NCI-H2196 (cell line): ENCODE measurements around the gene HKDC1.
"Not testable (repeated sequence)": the region's sequence is repeated elsewhere in the genome, so short reads cannot be mapped to it uniquely, and the experiment has no call there.

Experiments used
- DNase-seq: peaks from one replicate; lab custom pipeline; 2025; ENCODE audit not compliant: unreplicated experiment; lab: John Stamatoyannopoulos, UW

HKDC1 gene

GRCh38 chr10:69278446-69278963 is 58.4 kb downstream of the HKDC1 start, which contains the start of gene HK1:
HK1 (plus strand) TSS chr10:69278496.
- no peak for DNase-seq

GRCh38 chr10:69279110-69279509 is 59.0 kb downstream of the HKDC1 start:
- no peak for DNase-seq

GRCh38 chr10:69281507-69282413 is 61.6 kb downstream of the HKDC1 start:
- no peak for DNase-seq

GRCh38 chr10:69284402-69284801 is 64.3 kb downstream of the HKDC1 start:
- not testable (repeated sequence) for DNase-seq

- no peak for DNase-seq
Measured at GRCh38 chr10:69285699-69286098, 65.6 kb downstream of the HKDC1 start.

GRCh38 chr10:69287181-69287580 is 67.0 kb downstream of the HKDC1 start:
- DNase-seq = no peak

- no peak for DNase-seq
Measured at GRCh38 chr10:69290993-69291392, 70.9 kb downstream of the HKDC1 start.

GRCh38 chr10:69292459-69292858 is 72.3 kb downstream of the HKDC1 start:
- DNase-seq = no peak

- DNase-seq = no peak
Measured at GRCh38 chr10:69295027-69295636, 75.0 kb downstream of the HKDC1 start.

GRCh38 chr10:69303632-69304051 is 83.5 kb downstream of the HKDC1 start:
- DNase-seq = no peak

- no peak for DNase-seq
Measured at GRCh38 chr10:69306421-69306820, 86.3 kb downstream of the HKDC1 start.

GRCh38 chr10:69307434-69307833 is 87.3 kb downstream of the HKDC1 start:
- DNase-seq = no peak

GRCh38 chr10:69308304-69308703 is 88.2 kb downstream of the HKDC1 start:
- DNase-seq = not testable (repeated sequence)

- DNase-seq = no peak
Measured at GRCh38 chr10:69311309-69311708, 91.2 kb downstream of the HKDC1 start.

- no peak for DNase-seq
Measured at GRCh38 chr10:69312528-69312927, 92.4 kb downstream of the HKDC1 start.

- no peak for DNase-seq
Measured at GRCh38 chr10:69315100-69315542, 95.0 kb downstream of the HKDC1 start.

- DNase-seq = no peak
Measured at GRCh38 chr10:69315610-69316312, 95.6 kb downstream of the HKDC1 start.

- DNase-seq = no peak
Measured at GRCh38 chr10:69316313-69317059, 96.4 kb downstream of the HKDC1 start.
